ENCODE data around the gene CENPB.

The CENPB gene

GRCh38 chr20:3766422-3767109, 20.0 kb downstream of the CENPB start:
- DNase-seq (ENCODE audit: low spot score) = peak; percentile 58

- no peak for DNase-seq (ENCODE audit: low spot score)
Measured at GRCh38 chr20:3765171-3765882, 21.2 kb downstream of the CENPB start.

- no peak for DNase-seq (ENCODE audit: low spot score)
Measured at GRCh38 chr20:3764659-3765058, 21.9 kb downstream of the CENPB start.

GRCh38 chr20:3763671-3764601, 22.6 kb downstream of the CENPB start:
- no peak for DNase-seq (ENCODE audit: low spot score)

GRCh38 chr20:3760655-3761348, 25.7 kb downstream of the CENPB start:
- DNase-seq (ENCODE audit: low spot score) = no peak

GRCh38 chr20:3759884-3760283, 26.7 kb downstream of the CENPB start:
- no peak for DNase-seq (ENCODE audit: low spot score)

- DNase-seq (ENCODE audit: low spot score) = no peak
Measured at GRCh38 chr20:3759316-3759823, 27.2 kb downstream of the CENPB start.

GRCh38 chr20:3758566-3758965, 28.0 kb downstream of the CENPB start:
- DNase-seq (ENCODE audit: low spot score) = no peak

GRCh38 chr20:3757268-3757667, 29.3 kb downstream of the CENPB start:
- no peak for DNase-seq (ENCODE audit: low spot score)

GRCh38 chr20:3755814-3756480, 30.6 kb downstream of the CENPB start:
- DNase-seq (ENCODE audit: low spot score) = no peak

- no peak for DNase-seq (ENCODE audit: low spot score)
Measured at GRCh38 chr20:3755269-3755668, 31.3 kb downstream of the CENPB start.

- DNase-seq (ENCODE audit: low spot score) = peak; percentile 59
Measured at GRCh38 chr20:3754276-3754630, 32.3 kb downstream of the CENPB start.

- DNase-seq (ENCODE audit: low spot score) = peak; percentile 69
Measured at GRCh38 chr20:3753501-3754275, 32.9 kb downstream of the CENPB start.

- peak; percentile 71 for DNase-seq (ENCODE audit: low spot score)
Measured at GRCh38 chr20:3753098-3753497, 33.4 kb downstream of the CENPB start.

- DNase-seq (ENCODE audit: low spot score) = no peak
Measured at GRCh38 chr20:3752386-3752759, 34.2 kb downstream of the CENPB start.

- DNase-seq (ENCODE audit: low spot score) = peak; percentile 69
Measured at GRCh38 chr20:3751675-3752385, 34.7 kb downstream of the CENPB start.

GRCh38 chr20:3751305-3751674, 35.2 kb downstream of the CENPB start:
- DNase-seq (ENCODE audit: low spot score) = peak; percentile 62

GRCh38 chr20:3749689-3750531, 36.6 kb downstream of the CENPB start:
- peak; percentile 65 for DNase-seq (ENCODE audit: low spot score)

GRCh38 chr20:3749087-3749688, 37.4 kb downstream of the CENPB start:
- no peak for DNase-seq (ENCODE audit: low spot score)
